Stimulated activated CD8-positive, alpha-beta memory T cell treated with anti-CD3 and anti-CD28 coated beads, Interleukin-12 subunit alpha, Interleukin-12 subunit beta, amount 100 ng/mL, for 1 hour (primary cell): ENCODE results near the gene NPHP3.
A peak's percentile ranks its signal among the peaks of the same experiment; 100 is the strongest.

Experiments used
- DNase-seq: peaks from one replicate; pipeline ENCODE4 v3.0.0-alpha.2; 2020; ENCODE audit warnings: low read depth

Gene NPHP3

DNA sequence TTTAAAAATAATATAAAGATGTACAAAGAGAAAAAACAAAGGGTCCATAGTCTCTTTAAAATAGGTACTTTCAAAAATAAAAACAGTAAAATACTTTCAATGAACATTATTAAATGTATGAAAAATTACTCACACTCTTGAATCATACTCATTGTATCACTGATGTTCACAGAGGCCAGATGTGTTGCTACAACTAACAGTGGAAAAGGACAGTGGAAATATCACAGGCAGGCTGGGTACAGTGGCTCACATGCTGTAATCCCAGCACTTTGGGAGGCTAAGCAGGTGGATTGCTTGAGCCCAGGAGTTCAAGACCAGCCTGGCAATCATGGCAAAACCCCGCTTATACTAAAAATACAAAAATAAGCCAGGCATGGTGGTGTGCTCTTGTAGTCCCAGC lies 26.8 kb downstream of the NPHP3 start:
- no peak for DNase-seq

DNA sequence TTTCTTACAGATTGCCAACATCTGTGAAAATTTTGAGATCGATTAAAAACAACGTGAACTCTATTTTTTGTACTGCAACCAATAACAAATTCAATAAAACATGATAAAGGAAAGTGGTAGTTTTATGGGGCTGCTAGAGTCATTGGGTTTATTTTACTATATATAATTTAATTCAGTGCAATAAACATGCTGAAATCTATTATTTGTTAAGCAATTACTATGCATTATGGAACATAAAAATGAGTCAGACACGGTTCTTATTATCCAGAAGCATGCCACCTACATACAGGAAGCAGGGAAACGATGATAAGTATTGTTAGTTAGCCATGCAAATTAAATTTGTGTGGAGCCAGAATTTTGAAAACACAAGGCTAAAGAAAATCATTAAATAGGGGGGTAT lies 27.2 kb downstream of the NPHP3 start:
- DNase-seq = no peak

DNA sequence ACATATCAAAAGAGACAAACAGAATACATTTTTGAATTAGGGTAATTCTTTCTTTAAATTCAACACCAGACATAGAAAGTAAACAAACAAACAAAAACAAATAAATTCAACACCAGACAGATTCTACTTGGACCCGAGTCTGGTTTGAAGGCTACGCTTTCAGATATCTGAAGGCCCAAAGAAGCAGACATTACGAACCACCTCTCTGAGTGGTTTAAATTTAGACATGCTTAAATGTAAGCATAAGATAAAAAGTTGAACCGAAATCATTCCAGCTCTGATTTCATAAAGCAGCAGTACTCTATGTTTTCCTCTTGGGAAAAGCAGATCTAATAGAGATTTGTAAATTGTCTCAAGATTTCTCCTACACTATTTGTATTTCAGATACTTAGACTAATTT lies 32.2 kb downstream of the NPHP3 start:
- DNase-seq = no peak

DNA sequence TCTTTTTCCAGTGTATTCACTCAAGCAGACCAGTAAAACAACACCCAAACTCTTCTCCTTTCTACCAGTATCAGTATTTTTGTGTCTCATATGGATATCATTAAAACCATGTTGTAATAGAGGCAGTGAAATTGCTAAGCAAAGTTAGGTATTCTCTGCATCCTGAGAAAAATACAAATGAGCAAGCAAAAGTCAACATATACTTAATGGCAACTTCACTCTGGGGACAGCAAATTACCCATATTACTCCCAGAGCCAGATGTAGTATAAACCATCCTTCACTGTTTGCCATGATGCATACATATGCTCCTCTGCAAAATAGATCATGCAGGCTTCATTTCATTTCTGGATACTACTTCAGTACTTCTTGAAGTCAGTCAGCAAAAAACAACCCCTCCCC lies 40.0 kb downstream of the NPHP3 start:
- no peak for DNase-seq

DNA sequence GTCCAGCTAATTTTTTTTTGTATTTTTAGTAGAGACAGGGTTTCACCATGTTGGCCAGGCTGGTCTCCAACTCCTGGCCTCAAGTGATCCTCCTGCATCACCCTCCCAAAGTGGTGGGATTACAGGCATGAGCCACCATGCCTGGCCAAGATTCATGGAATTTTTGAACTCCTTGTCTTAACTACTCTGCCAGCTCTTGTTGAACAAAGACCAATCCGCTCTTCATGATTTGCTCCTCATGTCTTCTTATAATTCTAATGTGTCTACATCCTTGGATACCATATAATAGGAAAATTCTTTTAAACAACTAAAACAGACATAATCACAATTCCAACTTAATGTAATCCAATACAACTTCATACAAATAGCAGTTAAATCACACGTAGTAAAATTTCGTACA lies 40.8 kb downstream of the NPHP3 start:
- no peak for DNase-seq

DNA sequence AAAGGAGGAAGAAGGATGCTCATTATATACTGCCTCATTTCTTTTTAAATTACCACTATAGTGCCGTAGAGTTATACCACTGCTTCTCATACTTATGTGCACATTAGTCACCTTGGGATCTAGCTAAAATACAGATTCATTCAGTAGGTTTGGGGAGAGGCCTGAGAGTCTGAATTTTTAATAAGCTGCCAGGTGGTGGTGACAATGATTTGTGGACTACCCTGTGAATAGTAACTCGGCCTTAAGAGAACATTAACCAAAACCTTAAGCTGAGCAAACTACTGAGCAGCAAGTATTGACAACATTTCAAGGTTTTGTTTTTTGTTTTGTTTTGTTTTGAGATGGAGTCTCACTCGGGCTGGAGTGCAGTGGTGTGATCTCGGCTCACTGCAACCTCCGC lies 42.3 kb downstream of the NPHP3 start:
- no peak for DNase-seq

DNA sequence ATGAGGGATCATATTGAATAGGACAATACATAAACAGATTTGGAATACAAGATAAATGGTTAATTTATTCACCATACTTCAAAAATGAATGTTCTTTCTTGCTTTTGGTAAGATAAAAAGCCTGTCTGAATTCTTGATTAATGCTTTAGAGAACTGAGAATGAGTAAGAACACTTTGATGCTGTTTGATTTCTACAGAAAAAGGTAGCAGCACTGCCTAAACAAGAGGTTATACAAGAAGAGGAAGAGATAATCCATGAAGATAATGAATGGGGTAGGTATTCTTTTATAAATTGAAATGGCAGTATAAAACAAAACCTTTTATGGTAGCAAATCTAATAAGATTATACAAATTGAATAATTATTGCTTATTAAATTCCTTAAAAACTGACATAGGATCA lies 46.8 kb downstream of the NPHP3 start:
- no peak for DNase-seq

DNA sequence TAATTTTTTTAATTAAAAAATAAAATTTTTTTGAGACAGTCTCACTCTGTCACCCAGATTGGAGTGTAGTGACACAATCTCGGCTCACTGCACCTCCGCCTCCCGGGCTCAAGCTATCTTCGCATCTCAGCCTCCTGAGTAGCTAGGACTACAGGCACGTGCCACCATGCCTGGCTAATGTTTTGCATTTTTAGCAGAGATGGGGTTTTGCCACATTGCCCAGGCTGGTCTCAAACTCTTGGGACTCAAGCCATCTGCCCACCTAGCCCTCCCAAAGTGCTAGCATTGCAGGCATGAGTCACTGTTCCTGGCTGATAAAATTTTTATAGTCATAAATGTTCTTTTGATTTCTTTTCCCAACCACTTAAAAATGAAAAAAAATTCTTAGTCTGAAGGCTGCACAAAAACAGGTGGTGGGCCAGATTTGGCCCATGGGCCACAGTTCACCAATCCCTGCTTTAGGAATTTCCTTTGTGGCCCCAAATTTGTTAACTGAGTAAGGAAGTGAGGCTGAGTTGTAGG lies 52.9 kb downstream of the NPHP3 start:
- no peak for DNase-seq

DNA sequence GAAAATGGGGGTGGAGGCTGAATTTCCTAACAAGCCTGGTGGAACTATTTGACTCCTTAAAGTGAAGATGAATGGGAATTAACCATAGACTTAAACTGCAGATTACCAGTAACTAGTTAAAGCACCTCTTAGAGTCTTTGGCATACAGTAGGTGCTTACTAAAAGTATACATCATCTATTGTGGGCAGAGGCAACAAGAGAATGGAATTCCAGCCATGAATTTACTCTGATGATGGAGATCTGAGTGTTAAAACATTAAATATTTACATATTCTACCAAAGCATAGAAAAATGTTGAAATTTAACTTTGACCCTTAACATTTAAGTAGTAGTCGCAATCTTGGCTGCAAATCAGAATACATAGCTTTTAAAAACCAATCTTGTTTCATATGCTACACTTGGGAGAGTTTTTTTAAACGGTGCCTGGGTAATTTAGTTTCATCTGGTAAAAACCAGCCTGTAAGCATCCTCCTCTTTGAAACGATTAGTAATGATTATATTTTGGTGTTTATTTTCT lies 56.9 kb downstream of the NPHP3 start:
- DNase-seq = no peak

DNA sequence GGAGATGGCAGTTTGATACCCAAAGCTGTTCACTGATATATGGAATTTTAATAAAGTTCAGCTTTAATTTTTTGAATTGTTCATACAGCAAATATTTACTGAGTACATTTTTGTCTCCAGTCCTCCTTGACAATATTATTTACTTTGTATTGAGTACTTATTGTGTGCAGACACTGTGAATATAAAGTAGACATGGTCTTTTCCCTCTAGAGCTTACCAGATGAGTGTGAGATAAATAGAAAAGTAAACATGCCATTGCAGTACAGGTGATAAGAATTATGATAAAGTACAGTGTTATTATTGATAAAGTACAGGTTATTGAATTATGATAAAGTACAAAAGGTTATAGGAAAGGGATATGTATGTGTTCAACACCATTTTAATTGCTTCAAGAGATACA lies 60.0 kb downstream of the NPHP3 start:
- DNase-seq = no peak

DNA sequence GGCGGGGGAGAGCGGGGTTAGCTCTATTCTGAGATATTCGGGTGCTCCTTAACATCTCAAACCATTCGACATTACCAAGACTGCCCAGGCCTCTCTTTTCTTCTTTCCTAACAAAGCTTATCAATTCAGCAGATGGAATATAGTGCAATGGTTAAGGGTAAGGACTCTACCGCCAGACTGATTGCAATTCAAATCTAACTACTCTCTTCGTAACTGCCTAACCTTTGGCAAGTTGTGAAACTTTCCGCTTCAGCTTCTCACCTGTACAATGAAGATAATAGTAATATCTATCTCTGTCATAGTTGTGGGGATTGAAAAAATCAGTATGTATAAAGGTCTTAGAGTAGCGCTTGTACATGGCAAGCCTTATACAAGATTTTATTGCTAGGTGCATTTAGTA lies 61.1 kb downstream of the NPHP3 start:
- no peak for DNase-seq

DNA sequence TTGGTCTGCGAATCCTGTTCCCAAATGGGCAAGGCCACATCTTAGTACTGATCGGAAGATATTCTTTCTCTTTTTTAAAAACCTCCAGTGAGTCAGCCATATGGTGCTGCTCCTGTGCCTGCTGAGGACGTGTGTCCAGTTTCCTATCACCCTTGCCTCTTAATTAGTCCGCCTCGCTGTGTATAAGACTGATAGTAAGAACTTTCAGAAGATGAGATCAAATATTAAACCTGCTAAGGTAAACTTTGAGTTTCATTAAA lies 61.5 kb downstream of the NPHP3 start:
- no peak for DNase-seq

DNA sequence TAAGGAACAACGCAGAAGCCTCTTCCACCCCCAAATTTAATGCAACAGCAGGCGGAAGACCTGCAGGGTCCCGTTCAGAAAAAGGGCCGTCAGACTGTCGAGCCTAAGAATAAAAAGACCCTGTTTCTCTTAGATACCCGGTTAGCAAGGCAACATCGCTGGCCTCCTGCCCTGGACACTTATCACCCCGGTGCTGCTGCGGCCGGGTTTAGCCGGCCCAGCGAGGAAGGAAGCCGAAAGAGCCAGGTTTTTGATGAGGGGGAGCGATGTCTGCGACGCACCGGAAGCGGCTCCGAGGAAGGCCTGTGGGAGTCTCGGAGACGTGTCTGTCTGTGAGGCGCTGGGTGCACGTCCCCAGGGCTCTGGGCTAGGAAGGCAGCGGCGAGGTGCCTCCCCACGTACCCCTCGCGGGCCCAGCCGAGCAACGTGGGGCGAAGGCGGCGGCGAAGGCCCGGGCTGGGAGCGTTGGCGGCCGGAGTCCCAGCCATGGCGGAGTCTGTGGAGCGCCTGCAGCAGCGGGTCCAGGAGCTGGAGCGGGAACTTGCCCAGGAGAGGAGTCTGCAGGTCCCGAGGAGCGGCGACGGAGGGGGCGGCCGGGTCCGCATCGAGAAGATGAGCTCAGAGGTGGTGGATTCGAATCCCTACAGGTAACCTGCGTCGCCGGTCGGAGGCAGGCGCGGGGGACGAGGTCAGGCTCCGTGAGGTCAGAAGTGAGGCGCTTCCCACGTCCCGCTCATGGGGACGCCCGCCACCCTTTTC lies 62.0 kb downstream of the NPHP3 start, which contains the start of gene UBA5:
TSS of gene UBA5 (plus strand) at position 278 of the 759 bp plus-strand sequence. CDS start at position 487, 209 bp downstream.
- DNase-seq = peak; percentile 43

DNA sequence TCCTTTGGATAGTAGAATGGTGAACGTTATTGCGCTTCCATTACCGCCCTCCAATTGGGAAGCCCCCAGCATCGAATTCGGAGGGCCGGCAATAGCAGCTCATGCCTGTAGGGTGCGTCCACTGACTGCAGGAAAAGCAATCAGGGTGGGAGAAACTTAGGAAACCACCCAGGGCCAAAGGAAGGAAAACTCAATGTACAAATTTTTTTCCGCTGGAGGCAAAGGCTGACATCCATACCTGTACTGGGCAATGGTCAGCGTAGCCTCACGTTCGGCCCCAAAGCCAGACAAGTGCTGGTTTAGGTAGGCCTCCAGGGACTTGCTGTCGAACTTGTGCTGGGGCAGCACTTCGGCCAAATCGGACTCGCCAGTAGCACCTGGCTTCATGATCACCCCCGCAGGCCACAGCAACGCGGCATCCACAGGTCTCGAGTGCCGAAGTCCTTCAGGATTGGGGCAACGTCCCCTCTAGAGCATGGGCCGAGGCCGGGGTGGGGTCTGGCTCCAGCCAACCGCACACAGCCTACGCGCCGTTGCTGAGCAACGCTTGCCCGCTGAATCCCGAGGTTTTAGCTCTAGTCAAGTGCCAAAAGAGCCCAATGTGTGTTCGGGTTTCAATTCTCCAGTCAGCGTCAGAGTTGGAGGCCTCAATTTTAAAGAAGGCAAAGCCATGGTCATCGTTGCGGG lies 62.7 kb downstream of the NPHP3 start, which contains the start of gene ACAD11:
TSS of gene ACAD11 (minus strand) at position 445 of the 687 bp plus-strand sequence. CDS start at position 387, 58 bp downstream.
- DNase-seq = no peak

DNA sequence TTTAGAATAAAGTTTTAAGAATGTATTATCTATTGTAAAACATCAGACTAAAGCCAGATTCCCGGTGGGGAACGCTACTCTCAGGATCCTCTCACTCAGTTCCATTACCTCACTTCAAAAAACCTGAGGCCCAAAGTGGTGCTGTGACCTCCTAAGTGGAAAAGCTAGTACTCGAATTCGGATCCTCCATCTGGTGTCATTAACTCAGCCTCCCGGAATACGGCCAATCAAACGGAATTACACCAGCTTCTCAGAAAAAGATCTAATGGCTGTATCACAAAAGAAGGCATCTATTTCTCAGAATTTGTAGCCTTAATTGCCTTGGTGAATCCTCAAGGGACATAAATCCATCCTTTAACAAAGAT lies 63.2 kb downstream of the NPHP3 start:
- no peak for DNase-seq

DNA sequence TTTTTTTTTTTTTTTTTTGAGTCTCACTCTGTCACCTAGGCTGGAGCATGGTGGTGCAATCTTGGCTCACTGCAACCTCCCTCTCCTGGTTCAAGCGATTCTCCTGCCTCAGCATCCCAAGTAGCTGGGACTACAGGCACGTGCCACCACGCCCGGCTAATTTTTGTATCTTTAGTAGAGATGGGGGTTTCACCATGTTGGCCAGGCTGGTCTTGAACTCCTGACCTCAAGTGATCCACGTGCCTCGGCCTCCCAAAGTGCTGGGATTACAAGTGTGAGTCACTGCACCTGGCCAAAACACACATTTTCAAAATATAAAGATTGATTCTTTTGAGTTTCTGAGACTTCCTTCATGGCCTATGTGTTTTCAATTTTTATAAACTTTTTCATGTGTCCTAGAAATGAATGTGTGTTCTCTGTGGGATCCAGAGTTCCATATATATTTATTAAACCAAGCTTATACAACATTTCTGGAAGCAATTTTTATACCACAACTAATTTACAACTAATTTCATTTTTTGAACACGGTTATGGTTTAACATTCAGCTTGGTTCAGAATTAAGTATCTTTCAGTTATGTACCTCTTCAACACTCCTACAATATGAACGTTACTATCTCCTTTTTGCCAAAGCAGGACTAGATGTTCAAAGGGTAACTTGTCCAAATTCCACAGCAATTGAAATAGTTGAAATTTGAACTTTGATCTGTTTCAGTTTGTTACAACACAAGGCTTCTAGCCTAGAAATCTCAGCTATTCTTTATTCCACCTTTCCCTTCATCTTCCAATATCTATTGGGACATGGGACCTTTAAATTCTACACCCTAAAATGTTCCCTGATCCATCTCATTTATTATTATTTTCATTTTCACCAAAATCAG lies 64.1 kb downstream of the NPHP3 start:
- no peak for DNase-seq

DNA sequence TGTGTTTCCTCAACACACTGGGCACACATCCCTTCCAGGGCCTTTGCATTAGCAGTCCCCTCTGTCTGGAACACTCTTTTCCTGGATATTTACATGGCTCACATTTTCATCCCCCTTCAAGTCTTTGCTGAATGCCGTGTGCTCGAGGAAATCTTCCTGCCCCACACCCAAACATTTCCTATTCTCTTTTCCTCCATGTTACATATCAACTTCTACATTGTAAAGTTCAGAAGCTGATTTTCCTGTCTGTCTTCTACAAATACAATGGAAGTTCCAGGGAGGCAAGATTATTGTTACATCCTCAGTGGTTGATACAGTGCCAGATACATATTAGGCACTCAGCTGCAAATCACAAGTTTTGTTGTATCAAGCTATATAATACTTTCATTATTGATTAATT lies 66.7 kb downstream of the NPHP3 start:
- no peak for DNase-seq

DNA sequence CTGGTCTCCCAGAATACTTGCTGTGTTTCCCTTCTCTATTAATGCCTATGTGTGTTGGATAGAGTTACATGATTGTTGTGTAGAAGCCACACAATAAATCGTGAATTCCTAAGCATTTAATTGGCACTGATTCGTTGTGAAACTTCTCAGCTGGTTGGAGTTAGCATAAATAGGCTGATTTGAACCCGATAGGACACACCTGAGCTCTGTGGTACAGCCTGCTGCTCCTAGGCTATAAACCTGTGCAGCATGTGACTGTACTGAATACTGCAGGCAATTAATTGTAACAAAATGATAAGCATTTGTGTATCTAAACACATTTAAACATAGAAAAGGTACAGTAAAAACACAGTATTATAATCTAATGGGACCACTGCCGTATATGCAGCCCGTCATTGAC lies 67.5 kb downstream of the NPHP3 start:
- no peak for DNase-seq

DNA sequence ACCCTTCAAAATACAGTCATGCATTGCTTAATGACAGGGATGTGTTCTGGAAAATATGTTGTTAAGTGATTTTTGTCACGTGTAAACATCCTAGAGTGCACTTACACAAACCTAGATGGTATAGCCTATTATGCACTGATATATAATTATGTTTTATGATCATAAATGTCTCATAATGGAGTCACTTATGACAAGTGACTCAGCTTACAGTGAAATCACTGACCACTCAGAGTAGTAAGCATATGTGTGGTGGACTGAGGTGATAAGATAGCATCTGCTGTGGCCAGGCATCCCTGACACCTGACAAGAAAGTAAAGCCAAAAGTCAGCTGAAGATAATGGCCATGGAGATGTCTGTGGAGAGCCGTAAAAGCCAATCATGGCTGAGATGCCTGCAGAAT lies 68.0 kb downstream of the NPHP3 start:
- no peak for DNase-seq

DNA sequence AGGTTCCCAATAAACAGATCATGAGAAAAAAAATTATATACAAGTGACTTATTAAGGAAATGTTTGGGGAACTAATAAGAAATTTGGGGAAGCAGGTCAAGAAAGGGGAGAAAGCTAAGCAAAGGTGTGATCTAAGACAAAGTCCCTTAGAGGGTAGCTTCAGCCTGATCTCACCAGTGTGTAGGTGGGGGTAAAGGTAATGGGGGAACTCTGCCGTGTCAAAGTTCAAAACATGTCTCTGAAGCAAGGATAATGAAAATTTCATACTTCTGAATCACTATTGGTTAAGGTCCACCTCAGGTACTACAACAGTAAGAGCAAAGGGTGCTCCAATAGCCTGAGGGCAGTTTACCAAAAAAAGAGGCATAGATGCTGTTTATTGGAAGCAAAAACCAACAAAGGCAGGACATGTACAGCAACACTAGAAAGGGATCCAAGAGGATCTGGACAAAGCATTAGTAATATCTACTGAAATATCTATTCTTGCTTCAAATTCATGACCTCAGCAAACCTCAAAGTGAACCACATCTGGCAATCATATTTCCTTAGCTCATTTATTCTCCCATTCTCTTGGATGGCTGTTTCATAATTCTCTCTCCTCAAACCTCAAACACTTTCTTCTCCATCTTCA lies 69.5 kb downstream of the NPHP3 start:
- no peak for DNase-seq

DNA sequence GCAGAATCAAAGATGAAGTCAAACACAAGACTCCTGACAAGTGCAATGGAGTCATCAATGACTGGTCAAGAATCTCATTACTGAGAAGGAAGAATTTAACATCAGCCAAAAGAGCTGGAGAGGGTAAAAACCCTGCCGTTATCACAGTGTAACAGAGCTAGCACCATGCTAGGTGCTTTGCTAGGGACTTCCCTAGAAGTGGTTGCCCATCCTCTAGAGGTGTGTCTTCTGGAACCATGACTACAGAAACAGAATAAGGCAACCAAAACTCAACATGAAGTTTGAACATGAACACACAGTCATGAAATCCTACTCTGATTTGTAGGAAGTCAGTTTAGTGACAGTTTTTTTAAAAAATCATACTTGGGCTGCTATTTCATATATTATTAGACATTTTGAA lies 72.1 kb downstream of the NPHP3 start:
- no peak for DNase-seq

DNA sequence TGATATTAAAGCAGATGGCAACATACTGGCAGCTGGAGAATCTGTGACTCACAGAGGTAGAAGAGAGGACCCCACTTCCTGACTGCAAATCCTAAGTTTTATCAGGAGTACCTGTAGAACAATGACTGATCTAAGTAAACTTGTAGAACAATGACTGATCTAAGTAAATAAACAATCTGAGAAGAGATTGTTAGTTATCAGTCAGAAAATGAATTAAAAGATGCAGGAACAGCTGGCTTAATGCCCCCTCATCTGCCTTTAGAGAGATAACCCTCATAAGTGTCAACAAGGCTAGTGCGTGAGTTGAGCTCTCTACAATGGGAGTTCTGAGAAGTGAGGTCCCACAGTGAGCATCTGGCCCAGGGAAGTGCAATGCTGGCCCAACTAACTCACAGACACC lies 77.2 kb downstream of the NPHP3 start:
- no peak for DNase-seq
